GM19324 (cell line): ENCODE results near the gene GLRX5.
A peak's percentile ranks its signal among the peaks of the same experiment; 100 is the strongest.
"Not testable (repeated sequence)": the region's sequence is repeated elsewhere in the genome, so short reads cannot be mapped to it uniquely, and the experiment has no call there.

Source experiments
- ATAC-seq: cut with Tn5 transposase; IDR thresholded peaks from one replicate; pipeline ENCODE4 v1.9.1; 2021; ENCODE audit warnings: mild to moderate bottlenecking, moderate library complexity; ENCODE audit not compliant: unreplicated experiment, low FRiP score

GLRX5 gene

GRCh38 chr14:95498622-95499353 is 36.1 kb upstream of the GLRX5 start:
- ATAC-seq, result no peak

DNA sequence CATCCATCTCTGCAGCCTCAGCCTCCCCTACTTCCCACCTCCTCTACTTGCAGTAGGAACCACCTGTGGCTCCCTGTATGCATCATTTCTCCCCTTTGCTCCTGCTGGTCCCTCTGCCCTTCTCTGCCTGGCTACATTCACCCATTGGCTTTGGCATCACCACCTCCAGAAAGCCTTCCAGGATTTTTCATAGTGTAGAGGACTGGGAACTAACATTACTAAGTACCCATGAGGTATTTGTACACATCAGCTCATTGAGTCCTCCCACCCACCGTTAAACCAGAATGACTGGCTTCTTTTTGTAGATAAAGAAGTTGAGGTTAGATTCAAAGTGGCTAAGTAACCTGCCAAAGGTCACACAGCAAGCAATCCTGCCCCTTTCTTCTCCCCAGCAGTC is 35.5 kb upstream of the GLRX5 start:
- no peak for ATAC-seq

DNA sequence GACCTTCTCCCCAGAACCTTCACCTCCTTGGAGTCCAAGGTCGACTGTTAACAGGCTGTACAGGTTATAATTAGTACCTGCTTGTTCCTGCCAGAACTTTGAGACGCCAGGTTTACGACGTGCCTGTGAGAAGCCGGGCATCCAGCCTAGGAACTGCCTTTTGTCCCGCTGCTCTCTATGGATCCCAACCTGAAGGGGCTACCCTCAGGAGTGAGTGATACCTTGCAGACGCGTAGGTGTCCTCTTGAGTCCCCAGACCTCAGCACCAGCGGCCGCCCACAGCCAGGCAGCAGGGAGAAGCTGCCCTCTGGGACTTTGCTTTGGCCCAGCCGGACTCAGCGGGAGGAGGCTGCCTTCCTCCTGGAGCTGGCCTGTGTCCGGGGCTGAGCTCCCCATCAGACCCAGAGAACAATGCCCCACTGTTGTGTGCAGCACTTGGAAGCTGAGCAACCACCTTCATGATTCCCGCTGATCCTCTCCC is 34.6 kb upstream of the GLRX5 start:
- ATAC-seq, result no peak

DNA sequence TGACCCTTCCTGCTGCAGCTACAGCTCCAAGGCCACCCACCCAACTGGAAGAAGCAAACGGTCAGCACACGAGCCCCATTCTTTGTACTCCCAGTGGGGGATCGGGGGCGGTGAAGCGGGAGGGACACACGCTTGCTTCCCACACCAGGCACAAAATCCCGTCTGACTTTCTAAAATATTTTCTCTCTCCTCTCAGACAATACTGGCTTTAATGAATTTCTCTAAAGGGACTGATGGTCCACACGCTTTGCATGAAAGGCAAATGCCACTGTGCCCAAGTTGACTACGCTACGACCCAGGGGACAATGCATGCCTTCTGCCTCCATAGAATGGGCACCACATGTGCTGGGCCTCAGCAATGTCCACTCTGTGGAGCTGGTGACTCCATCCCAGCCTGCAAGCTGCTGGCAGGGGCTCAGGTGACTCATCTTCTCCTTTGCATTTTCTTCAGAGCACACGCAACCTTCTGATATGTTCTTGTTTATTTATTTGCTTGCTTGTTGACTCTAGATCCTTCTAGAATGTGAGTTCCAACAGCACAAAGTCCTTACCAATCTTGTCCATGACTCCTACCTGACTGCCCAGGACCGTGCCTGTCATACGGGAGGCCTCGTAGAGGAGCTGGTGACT is 34.0 kb upstream of the GLRX5 start:
- no peak for ATAC-seq

GRCh38 chr14:95502381-95502950 is 32.4 kb upstream of the GLRX5 start:
- no peak for ATAC-seq

- peak; percentile 63 for ATAC-seq
These were observed 31.3 kb upstream of the GLRX5 start for GRCh38 chr14:95503365-95504134.

DNA sequence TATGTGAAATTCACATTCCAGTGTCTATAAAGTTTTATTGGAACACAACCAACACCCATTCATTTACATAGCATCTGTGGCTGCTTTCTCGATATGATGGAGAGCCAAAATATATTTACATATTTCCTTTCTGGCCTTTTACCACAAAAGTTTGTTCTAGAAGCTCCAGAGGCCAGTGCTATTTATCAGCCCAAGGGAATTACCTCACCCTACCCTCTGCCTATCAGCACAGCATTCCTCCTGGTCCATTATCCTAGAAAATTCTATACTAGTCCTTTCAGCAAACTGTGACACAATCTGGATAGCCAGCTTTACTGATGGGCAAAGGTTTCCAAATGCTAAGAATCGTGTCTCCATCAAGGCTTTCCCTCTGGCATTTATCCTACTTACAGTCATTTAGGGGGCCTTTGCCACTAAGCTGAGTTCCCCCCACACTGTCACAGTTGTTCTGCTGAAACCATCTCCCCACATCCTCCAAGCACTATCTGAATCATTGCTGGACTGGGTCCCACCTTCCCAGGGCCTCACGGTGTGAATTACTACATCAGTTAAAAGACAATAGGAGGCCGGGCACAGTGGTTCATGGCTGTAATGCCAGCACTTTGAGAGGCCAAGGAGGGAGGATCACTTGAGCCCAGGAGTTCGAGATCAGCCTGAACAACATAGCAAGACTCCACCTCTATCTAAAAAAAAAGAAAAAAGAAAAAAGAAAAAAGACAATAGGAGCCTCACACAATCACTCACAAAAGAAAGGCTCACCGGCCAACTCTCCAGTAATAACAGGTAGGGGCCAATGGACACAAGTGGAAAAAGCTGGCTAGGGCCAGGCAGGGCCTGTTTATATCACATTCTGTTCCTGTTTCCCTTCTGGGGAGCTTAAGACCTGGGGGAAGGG is 30.5 kb upstream of the GLRX5 start:
- ATAC-seq, result no peak

DNA sequence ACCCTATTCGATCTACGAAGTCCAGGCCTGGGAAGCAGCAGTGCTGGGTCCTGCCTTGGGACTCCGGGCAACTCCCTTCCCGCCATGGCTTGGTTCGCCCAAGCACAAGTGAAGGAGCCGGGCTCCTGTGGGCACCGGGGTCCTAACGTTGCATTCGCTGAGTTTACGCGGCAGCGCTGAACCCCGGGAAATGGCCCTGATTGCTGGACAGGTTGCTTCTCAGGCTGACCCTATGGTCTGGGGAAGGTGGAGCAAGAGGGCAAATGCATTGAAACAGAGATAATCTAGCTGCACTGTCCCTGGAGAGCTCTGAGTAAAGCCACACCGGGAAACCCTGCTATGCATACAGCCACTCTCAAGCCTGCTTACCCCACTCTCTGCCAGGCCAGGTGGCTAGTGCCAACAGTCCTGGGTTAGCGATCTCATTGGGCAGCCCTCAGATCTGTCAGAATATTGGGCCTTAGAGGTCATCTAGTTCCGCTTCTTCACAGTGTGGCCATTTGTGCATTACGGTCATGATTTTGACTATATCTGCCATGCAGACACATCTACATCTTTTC is 29.7 kb upstream of the GLRX5 start:
- no peak for ATAC-seq

DNA sequence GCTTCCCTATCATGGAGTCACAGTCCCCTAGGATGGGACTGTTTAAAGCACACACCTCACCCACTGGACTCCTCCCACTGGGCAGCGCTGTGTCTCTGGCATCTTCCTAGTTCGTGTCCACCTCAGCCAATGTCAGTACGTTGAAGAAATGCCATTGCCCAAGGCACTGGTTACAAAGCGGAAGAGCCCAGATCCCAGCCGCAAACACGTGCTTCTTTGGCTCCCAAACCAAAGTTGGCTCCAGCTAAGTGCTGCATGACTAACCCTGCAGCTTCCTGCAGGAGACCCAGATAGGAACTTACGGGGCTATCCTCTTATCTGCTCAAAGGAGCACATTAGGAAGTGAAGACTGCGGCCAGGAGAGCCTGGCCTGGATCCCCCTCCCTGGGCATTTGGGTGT is 27.7 kb upstream of the GLRX5 start:
- ATAC-seq, result no peak

- no peak for ATAC-seq
These were observed 27.1 kb upstream of the GLRX5 start for GRCh38 chr14:95507701-95508103.

- ATAC-seq, result no peak
These were observed 26.5 kb upstream of the GLRX5 start for GRCh38 chr14:95508377-95508776.

- no peak for ATAC-seq
These were observed 25.4 kb upstream of the GLRX5 start for GRCh38 chr14:95509495-95509894.

DNA sequence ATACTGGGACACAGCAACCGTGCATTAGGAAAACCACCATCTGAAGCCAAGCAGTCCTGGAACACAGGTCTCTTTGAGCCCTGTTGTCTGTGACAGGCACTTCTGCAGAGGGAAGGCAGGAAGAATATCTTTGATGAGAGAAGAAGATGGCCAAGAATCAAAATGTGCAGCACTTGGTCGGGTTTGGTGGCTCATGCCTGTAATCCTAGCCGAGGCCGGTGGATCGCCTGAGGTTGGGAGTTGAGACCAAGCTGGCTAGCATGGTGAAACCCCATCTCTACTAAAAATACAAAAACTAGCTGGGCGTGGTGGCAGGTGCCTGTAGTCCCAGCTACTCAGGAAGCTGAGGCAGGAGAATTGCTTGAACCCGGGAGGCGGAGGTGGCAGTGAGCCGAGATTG is 24.5 kb upstream of the GLRX5 start:
- not testable (repeated sequence) for ATAC-seq

- ATAC-seq, result no peak
These were observed 24.0 kb upstream of the GLRX5 start for GRCh38 chr14:95510804-95511203.

- no peak for ATAC-seq
These were observed 23.2 kb upstream of the GLRX5 start for GRCh38 chr14:95511687-95512086.

- ATAC-seq, result no peak
These were observed 21.6 kb upstream of the GLRX5 start for GRCh38 chr14:95513291-95513690.

- ATAC-seq, result no peak
These were observed 20.4 kb upstream of the GLRX5 start for GRCh38 chr14:95514131-95515079.

- no peak for ATAC-seq
These were observed 19.8 kb upstream of the GLRX5 start for GRCh38 chr14:95515080-95515489.
